SK-N-SH (cell line): ENCODE results near the gene LDAH. TPM values are rescaled to one million over a fixed set of nuclear protein-coding genes. Genes with fewer than 3 reads are reported as not detected.

Source experiments
- CTCF ChIA-PET: fragments of 300-600, 350-600 bp; formaldehyde crosslinking; extraction: SDS; loops from one replicate; lab custom pipeline; 2021; lab: Yijun Ruan, JAX
- POLR2A ChIA-PET: fragments of 350-600 bp; sonication (Branson Sonifier 250); formaldehyde crosslinking; extraction: SDS; loops from one replicate; lab custom pipeline; 2020; ENCODE audit warnings: antibody characterized with exemption, inconsistent platforms; lab: Yijun Ruan, JAX
- DNase-seq: peaks from one replicate; pipeline ENCODE4 v3.0.0; 2012
- H2AFZ ChIP-seq: fragments of 200-600 bp; sonication (generic); 2 replicates; pipeline ENCODE4 v1.8.1; 2016; ENCODE audit warnings: antibody characterized with exemption, mild to moderate bottlenecking, low read depth
- H3F3A ChIP-seq: fragments of 200-600 bp; sonication (generic); replicated peaks from 2 replicates; pipeline ENCODE3; 2016; ENCODE audit warnings: antibody characterized with exemption, mild to moderate bottlenecking; ENCODE audit not compliant: insufficient read depth
- H3K27ac ChIP-seq, 2 experiments: fragments of 200-500 bp in 1 of 2; fragments of 200-600 bp in 1 of 2; sonication (Bioruptor generic) in 1 of 2; sonication (generic), shearing (Covaris generic) in 1 of 2; 2 replicates each; pipeline versions ENCODE4 v1.5.1 to v1.6.1; 2014 to 2016; ENCODE audit warnings: low read depth in 2 of 2, inconsistent platforms in 1 of 2, low read length in 1 of 2, mild to moderate bottlenecking in 1 of 2, mixed read lengths in 1 of 2
- H3K27me3 ChIP-seq: fragments of 200-600 bp; sonication (generic), shearing (Covaris generic); 2 replicates; pipeline ENCODE4 v1.6.1; 2016; ENCODE audit warnings: mixed run types; ENCODE audit not compliant: insufficient read depth
- H3K36me3 ChIP-seq, 2 experiments: fragments of 200-500 bp in 1 of 2; fragments of 200-600 bp in 1 of 2; sonication (Bioruptor generic) in 1 of 2; sonication (generic) in 1 of 2; replicated peaks in 1 of 2; 2 replicates each; pipeline versions ENCODE3 to v1.5.1; 2014 to 2016; ENCODE audit warnings: low read length in 1 of 2, mild to moderate bottlenecking in 1 of 2; ENCODE audit not compliant: insufficient read depth in 2 of 2, control insufficient read depth in 1 of 2
- H3K4me1 ChIP-seq, 2 experiments: fragments of 200-500 bp in 1 of 2; fragments of 200-600 bp in 1 of 2; sonication (Bioruptor generic) in 1 of 2; sonication (generic), shearing (Covaris generic) in 1 of 2; 2 replicates each; pipeline versions ENCODE4 v1.5.1 to v1.6.1; 2014 to 2016; ENCODE audit warnings: low read depth in 1 of 2, low read length in 1 of 2, mixed run types in 1 of 2; ENCODE audit not compliant: insufficient read depth in 2 of 2, control insufficient read depth in 1 of 2
- H3K4me2 ChIP-seq: fragments of 200-600 bp; sonication (generic), shearing (Covaris generic); 2 replicates; pipeline ENCODE4 v1.6.1; 2017; ENCODE audit warnings: mixed run types
- H3K4me3 ChIP-seq, 2 experiments: fragments of 200-500 bp in 1 of 2; fragments of 200-600 bp in 1 of 2; sonication (Bioruptor generic) in 1 of 2; sonication (generic), shearing (Covaris generic) in 1 of 2; 2 replicates each; pipeline versions ENCODE4 v1.5.1 to v1.8.1; 2014 to 2016; ENCODE audit warnings: low read depth in 2 of 2, inconsistent platforms in 1 of 2, low read length in 1 of 2, mild to moderate bottlenecking in 1 of 2, mixed read lengths in 1 of 2, moderate library complexity in 1 of 2
- H3K79me2 ChIP-seq: fragments of 200-600 bp; sonication (generic); 2 replicates; pipeline ENCODE4 v1.8.1; 2017; ENCODE audit warnings: mild to moderate bottlenecking; ENCODE audit not compliant: insufficient read depth
- H3K9ac ChIP-seq: fragments of 200-600 bp; sonication (generic); 2 replicates; pipeline ENCODE4 v1.6.1; 2017; ENCODE audit warnings: mixed run types
- H3K9me2 ChIP-seq: fragments of 200-600 bp; sonication (generic); 2 replicates; pipeline ENCODE4 v1.6.1; 2017; ENCODE audit warnings: mixed run types
- H3K9me3 ChIP-seq: fragments of 200-600 bp; sonication (generic); 2 replicates; pipeline ENCODE4 v1.6.1; 2017; ENCODE audit warnings: mixed run types, mild to moderate bottlenecking, moderate library complexity
- H4K20me1 ChIP-seq: fragments of 200-600 bp; sonication (generic); 2 replicates; pipeline ENCODE4 v1.6.1; 2017; ENCODE audit warnings: mild to moderate bottlenecking, mixed run types; ENCODE audit not compliant: insufficient read depth
- ELF1 ChIP-seq: IDR thresholded peaks from 2 replicates; pipeline ENCODE4 v1.4.0; 2012
- EP300 ChIP-seq, 2 experiments: IDR thresholded peaks; 2 replicates each; pipeline versions ENCODE4 v1.4.0 to v1.6.1; 2012; ENCODE audit warnings: borderline replicate concordance in 1 of 2, low read depth in 1 of 2, low read length in 1 of 2
- FOSL2 ChIP-seq: IDR thresholded peaks from 2 replicates; pipeline ENCODE4 v1.4.0; 2012; ENCODE audit warnings: low read depth, mild to moderate bottlenecking, moderate library complexity, borderline replicate concordance
- GATA2 ChIP-seq: sonication (generic); formaldehyde crosslinking; IDR thresholded peaks from 2 replicates; pipeline ENCODE4 v1.5.0; 2020; ENCODE audit warnings: mild to moderate bottlenecking, missing genetic modification reagents
- JUND ChIP-seq: IDR thresholded peaks from 2 replicates; pipeline ENCODE4 v1.4.0; 2012
- MXI1 ChIP-seq: IDR thresholded peaks from 2 replicates; pipeline ENCODE4 v1.6.1; 2012; ENCODE audit warnings: mild to moderate bottlenecking, low read depth, low read length, improper control_type of control experiment
- POLR2AphosphoS5 ChIP-seq: IDR thresholded peaks from 2 replicates; pipeline ENCODE4 v1.6.1; 2012; ENCODE audit warnings: low read depth, low read length
- RAD21 ChIP-seq: IDR thresholded peaks from 2 replicates; pipeline ENCODE4 v1.6.1; 2012; ENCODE audit warnings: mild to moderate bottlenecking, low read length
- RCOR1 ChIP-seq: fragments of 150-350 bp; IDR thresholded peaks from 2 replicates; pipeline ENCODE4 v1.6.1; 2017; ENCODE audit warnings: antibody characterized with exemption, low read length
- RXRA ChIP-seq: IDR thresholded peaks from 2 replicates; pipeline ENCODE4 v1.4.0; 2012; ENCODE audit warnings: low read depth, mild to moderate bottlenecking, borderline replicate concordance
- TCF12 ChIP-seq: IDR thresholded peaks from 2 replicates; pipeline ENCODE4 v1.4.0; 2012
- TEAD4 ChIP-seq: IDR thresholded peaks from 2 replicates; pipeline ENCODE4 v1.4.0; 2012; ENCODE audit warnings: mild to moderate bottlenecking, borderline replicate concordance; ENCODE audit not compliant: insufficient read depth
- YY1 ChIP-seq: IDR thresholded peaks from 2 replicates; pipeline ENCODE4 v1.4.0; 2012; ENCODE audit warnings: low read depth, mild to moderate bottlenecking
- WGBS: methylation state at CpG from one replicate; pipeline ENCODE4 v1.1.6; 2017; ENCODE audit warnings: low lambda C conversion rate; 5-methylcytosine and 5-hydroxymethylcytosine counted together
- polyA plus RNA-seq, 3 experiments: library from polyadenylated mRNA; depleted of rRNA; stranded (reverse); fragments of >200 nt; gene quantifications; 2 replicates each; pipeline ENCODE4 v1.2.3, GENCODE V29; 2012
- TF ChIP-seq, protein P1 (sequence below): IDR thresholded peaks from 2 replicates; pipeline ENCODE4 v1.4.0; 2012; ENCODE audit warnings: low read depth, borderline replicate concordance
- TF ChIP-seq, protein P2 (sequence below): IDR thresholded peaks from 2 replicates; pipeline ENCODE4; 2012
- TF ChIP-seq, protein P3 (sequence below): fragments of 150-350 bp; IDR thresholded peaks from 2 replicates; pipeline ENCODE4 v1.6.1; 2017; ENCODE audit warnings: antibody characterized with exemption, low read length, low read depth, borderline replicate concordance
- TF ChIP-seq, protein P4 (sequence below): IDR thresholded peaks from 2 replicates; pipeline ENCODE4 v1.4.0; 2012; ENCODE audit warnings: low read depth, borderline replicate concordance
- TF ChIP-seq, protein P5 (sequence below): fragments of 150-350 bp; IDR thresholded peaks from 2 replicates; pipeline ENCODE4 v1.6.1; 2016; ENCODE audit warnings: mild to moderate bottlenecking, low read depth, low read length

The LDAH gene
- polyA plus RNA-seq, 1 of the 3 experiments (the other 2 are of a cell fraction) = 12.7 TPM

DNA sequence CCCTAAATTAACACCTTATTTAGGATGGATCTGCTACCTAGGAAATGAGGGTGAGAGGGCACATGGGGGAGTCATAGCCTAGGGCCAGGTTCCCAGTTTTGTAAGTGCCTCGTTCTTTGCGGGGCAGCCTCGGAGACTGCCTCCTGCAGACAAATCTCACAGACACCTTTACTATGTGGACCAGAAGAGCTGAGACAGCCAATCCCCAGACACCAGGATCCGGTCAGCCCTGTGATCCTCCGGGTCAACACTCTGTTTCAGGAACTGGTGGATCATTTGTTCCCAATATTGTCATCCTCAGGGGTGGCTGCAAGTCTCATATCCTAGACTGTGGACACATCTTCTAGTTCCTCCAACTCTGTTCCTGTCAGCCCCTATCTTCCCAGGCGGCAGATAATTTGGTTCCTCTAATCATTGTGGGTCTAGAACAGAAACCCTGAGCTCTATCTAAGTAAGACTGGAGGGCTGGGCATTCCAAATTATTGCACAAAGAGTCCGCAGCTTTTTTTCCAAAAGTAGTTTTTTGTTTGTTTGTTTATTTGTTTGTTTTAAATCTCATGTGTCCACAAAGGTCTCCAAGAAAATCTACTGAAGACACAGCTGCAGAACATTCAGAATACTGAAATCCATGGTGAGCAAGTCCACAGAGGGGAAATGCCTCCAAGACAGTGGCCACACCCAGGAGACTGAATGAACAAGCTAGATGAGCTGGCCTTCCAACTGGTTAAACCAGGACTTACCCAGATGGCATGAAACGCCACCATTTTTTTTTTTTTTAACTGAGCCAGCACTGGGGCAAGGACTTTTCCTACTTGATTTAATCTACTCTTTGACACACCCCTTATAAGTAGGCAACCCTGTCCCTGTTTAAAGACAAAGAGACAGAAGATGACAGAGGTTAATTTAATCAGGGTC is 162.1 kb downstream of the LDAH start:
- H3K79me2 ChIP-seq = no peaks in the 10 kb centered on the region
- H3K27ac ChIP-seq = no peak overlapping the region
- TF ChIP-seq RAD21 = no peak
- no peaks in the 10 kb centered on the region for H3K9me2 ChIP-seq
- peaks cover 65% of the 10 kb centered on the region for H3K27me3 ChIP-seq
- DNase-seq = no peak
- no peak overlapping the region for H3K4me2 ChIP-seq
- H3K36me3 ChIP-seq = no peaks in the 10 kb centered on the region
- H3K9me3 ChIP-seq = no peaks in the 10 kb centered on the region
- H3F3A ChIP-seq = no peaks in the 10 kb centered on the region
- no peak overlapping the region for H2AFZ ChIP-seq
- ChIA-PET CTCF (interaction anchor here (0.6 to 9.8 kb wide), 113 partner anchors 10 to 660 kb away, joined by 3 to 427 read pairs (median 6); partner anchors contain the start of genes APOB, HS1BP3, LDAH and RHOB), POLR2A (interaction anchor here (0.8 to 1.8 kb wide), 4 partner anchors 10 to 415 kb away, joined by 3 to 5 read pairs (median 4); partner anchors contain the start of genes HS1BP3 and LDAH)
- H3K9ac ChIP-seq = no peak overlapping the region
- H3K4me3 ChIP-seq = no peak overlapping the region
- H3K4me1 ChIP-seq = peaks cover 0 to 5% of the 10 kb centered on the region in 2 experiments; a peak in 2 of 4 replicates
- WGBS = 18% methylated on average over 8 of the region's 8 CpGs
- H4K20me1 ChIP-seq = no peaks in the 10 kb centered on the region

DNA sequence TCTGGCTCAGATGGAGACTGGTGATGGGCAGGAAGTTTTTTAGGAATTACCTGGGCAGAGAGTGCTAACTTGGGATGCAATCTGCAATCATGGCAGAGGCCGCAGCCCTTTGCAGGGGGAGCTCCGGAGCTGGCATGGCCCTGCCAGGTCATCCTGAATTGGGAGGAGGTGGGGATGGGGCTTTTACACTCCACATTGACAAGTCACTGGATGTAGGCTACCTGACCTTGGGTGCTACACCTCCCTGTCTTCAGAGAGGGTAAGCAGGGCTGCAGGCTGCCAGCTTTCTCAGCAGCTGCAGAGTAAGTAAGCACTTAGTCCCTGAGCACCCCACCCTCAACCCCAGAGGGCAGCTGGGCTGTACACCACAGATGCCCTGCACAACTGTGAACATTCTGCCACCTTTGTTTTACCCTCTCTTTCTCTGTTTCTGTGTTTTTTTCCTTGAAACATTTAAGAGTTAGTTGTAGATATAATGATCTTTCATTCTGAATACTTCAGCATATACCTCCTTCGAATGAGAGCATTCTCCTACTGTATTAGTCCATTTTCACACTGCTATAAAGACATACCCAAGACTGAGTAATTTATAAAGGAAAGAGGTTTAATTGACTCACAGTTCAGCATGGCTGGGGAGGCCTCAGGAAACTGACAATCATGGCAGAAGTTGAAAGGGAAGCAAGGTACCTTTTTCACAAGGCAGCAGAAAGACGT is 165.2 kb downstream of the LDAH start:
- POLR2A ChIA-PET = no interaction called here

More for the DNA sequence above, 165.2 kb downstream of the LDAH start:
- no peaks in the 10 kb centered on the region for H3K36me3 ChIP-seq
- DNase-seq = no peak
- H4K20me1 ChIP-seq = no peaks in the 10 kb centered on the region
- no peaks in the 10 kb centered on the region for H3K79me2 ChIP-seq
- CTCF ChIA-PET = interaction anchor here (0.6 to 9.8 kb wide), 9 partner anchors 9 to 460 kb away, joined by 3 to 103 read pairs (median 3); partner anchors contain the start of gene GDF7
- no peaks in the 10 kb centered on the region for H3K9me3 ChIP-seq
- 91% methylated on average over 4 of the region's 4 CpGs for WGBS
- H3K27me3 ChIP-seq = peaks cover 45% of the 10 kb centered on the region
- no peak overlapping the region for H3K27ac ChIP-seq
- no peaks in the 10 kb centered on the region; a peak in 1 of 4 replicates for H3K4me1 ChIP-seq
- H3K9ac ChIP-seq = no peak overlapping the region
- H3K4me3 ChIP-seq = no peak overlapping the region
- H3K4me2 ChIP-seq = no peak overlapping the region
- TF ChIP-seq EP300 (IDR thresholded peaks at IDR 0.05; ENCODE audit: borderline replicate concordance in 1 of 2, low read depth in 1 of 2, low read length in 1 of 2) (no peak), RCOR1 (no peak), FOSL2 (no peak), YY1 (no peak), MXI1 (no peak), RXRA (no peak), JUND (no peak), GATA2 (no peak), POLR2AphosphoS5 (no peak), TCF12 (no peak), TEAD4 (no peak), ELF1 (no peak)
- TF ChIP-seq, protein P1, sequence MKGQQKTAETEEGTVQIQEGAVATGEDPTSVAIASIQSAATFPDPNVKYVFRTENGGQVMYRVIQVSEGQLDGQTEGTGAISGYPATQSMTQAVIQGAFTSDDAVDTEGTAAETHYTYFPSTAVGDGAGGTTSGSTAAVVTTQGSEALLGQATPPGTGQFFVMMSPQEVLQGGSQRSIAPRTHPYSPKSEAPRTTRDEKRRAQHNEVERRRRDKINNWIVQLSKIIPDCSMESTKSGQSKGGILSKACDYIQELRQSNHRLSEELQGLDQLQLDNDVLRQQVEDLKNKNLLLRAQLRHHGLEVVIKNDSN = no peak
- TF ChIP-seq, protein P2, sequence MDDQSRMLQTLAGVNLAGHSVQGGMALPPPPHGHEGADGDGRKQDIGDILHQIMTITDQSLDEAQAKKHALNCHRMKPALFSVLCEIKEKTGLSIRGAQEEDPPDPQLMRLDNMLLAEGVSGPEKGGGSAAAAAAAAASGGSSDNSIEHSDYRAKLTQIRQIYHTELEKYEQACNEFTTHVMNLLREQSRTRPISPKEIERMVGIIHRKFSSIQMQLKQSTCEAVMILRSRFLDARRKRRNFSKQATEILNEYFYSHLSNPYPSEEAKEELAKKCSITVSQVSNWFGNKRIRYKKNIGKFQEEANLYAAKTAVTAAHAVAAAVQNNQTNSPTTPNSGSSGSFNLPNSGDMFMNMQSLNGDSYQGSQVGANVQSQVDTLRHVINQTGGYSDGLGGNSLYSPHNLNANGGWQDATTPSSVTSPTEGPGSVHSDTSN = no peak
- TF ChIP-seq, protein P3, sequence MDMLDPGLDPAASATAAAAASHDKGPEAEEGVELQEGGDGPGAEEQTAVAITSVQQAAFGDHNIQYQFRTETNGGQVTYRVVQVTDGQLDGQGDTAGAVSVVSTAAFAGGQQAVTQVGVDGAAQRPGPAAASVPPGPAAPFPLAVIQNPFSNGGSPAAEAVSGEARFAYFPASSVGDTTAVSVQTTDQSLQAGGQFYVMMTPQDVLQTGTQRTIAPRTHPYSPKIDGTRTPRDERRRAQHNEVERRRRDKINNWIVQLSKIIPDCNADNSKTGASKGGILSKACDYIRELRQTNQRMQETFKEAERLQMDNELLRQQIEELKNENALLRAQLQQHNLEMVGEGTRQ = no peak
- TF ChIP-seq, protein P4, sequence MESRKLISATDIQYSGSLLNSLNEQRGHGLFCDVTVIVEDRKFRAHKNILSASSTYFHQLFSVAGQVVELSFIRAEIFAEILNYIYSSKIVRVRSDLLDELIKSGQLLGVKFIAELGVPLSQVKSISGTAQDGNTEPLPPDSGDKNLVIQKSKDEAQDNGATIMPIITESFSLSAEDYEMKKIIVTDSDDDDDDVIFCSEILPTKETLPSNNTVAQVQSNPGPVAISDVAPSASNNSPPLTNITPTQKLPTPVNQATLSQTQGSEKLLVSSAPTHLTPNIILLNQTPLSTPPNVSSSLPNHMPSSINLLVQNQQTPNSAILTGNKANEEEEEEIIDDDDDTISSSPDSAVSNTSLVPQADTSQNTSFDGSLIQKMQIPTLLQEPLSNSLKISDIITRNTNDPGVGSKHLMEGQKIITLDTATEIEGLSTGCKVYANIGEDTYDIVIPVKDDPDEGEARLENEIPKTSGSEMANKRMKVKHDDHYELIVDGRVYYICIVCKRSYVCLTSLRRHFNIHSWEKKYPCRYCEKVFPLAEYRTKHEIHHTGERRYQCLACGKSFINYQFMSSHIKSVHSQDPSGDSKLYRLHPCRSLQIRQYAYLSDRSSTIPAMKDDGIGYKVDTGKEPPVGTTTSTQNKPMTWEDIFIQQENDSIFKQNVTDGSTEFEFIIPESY = no peak
- TF ChIP-seq, protein P5, sequence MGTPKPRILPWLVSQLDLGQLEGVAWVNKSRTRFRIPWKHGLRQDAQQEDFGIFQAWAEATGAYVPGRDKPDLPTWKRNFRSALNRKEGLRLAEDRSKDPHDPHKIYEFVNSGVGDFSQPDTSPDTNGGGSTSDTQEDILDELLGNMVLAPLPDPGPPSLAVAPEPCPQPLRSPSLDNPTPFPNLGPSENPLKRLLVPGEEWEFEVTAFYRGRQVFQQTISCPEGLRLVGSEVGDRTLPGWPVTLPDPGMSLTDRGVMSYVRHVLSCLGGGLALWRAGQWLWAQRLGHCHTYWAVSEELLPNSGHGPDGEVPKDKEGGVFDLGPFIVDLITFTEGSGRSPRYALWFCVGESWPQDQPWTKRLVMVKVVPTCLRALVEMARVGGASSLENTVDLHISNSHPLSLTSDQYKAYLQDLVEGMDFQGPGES = no peak
- TF ChIP-seq, all 33 proteins: peak for 0
- H3F3A ChIP-seq = no peaks in the 10 kb centered on the region
- no peak overlapping the region for H2AFZ ChIP-seq
- no peaks in the 10 kb centered on the region for H3K9me2 ChIP-seq
